Testis (tissue), 2 donors: ENCODE measurements around the gene TEKTIP1.

Experiments used
- POLR2A ChIP-seq: fragments of 450-650 bp; IDR thresholded peaks from one replicate; pipeline ENCODE4 v1.6.1; 2017; ENCODE audit warnings: antibody characterized with exemption, mild to moderate bottlenecking, moderate library complexity
- TF ChIP-seq, protein P1 (sequence below), 3 experiments: fragments of 450-650 bp in 2 of 3; fragments of 200-600 bp in 1 of 3; sonication (generic) in 1 of 3; IDR thresholded peaks; one replicate each; pipeline ENCODE4 v1.5.1; 2016 to 2019; ENCODE audit warnings: antibody characterized with exemption in 3 of 3, mild to moderate bottlenecking in 2 of 3, moderate library complexity in 1 of 3

DNA sequence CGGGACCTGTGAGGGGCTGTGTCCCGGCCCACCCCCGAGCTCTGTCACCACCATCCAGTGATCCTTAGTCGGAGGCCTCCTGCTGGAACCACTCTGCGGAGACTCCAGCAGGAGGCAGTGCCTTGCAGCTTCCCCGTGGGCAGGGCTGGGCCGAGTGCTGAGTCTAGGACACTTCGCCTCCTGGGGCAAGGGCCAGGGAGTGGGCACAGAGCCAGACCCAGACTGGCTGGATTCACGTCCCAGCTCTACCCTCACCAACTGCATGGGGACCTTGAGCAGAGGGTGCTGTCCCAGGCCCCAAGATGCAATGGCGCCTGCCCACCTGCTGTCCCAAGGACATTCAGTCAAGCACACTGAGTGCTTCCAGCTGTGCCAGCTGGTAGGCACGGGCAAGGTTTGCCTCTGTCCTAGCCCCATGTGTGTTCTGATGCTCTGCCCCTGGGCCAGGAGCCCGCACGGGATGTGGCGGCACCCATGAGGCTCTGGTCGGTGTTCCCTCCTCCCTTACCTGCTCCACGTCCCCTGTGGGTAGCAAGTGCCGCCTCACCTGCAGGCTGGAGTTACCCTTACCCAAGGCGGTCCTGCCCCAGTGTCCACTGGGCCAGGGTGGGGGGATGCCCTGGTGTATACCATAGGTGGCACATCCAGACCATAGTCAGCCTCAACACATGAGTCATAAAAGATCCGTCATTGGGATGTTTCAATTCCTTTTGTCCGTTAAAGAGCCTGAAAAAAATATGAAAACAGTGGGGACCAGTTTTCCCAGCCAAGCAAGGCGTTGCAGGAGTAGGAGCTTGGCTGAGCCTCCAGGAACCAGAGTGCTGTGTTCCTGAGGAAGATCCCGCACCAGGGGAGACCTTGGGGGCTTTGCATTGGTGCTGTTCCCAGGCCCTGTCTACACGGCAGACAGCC, 25.5 kb upstream of the TEKTIP1 start:
- TF ChIP-seq, protein P1, sequence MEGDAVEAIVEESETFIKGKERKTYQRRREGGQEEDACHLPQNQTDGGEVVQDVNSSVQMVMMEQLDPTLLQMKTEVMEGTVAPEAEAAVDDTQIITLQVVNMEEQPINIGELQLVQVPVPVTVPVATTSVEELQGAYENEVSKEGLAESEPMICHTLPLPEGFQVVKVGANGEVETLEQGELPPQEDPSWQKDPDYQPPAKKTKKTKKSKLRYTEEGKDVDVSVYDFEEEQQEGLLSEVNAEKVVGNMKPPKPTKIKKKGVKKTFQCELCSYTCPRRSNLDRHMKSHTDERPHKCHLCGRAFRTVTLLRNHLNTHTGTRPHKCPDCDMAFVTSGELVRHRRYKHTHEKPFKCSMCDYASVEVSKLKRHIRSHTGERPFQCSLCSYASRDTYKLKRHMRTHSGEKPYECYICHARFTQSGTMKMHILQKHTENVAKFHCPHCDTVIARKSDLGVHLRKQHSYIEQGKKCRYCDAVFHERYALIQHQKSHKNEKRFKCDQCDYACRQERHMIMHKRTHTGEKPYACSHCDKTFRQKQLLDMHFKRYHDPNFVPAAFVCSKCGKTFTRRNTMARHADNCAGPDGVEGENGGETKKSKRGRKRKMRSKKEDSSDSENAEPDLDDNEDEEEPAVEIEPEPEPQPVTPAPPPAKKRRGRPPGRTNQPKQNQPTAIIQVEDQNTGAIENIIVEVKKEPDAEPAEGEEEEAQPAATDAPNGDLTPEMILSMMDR (IDR thresholded peaks at IDR 0.05) = no peak
- TF ChIP-seq POLR2A = no peak
